OCI-LY7 (cell line): Measurements from ENCODE around the gene PHKA2. TPM values are rescaled to one million over a fixed set of nuclear protein-coding genes. Genes with fewer than 3 reads are reported as not detected.

ENCODE experiments used
- BruUV-seq: library from RNA; stranded (reverse); fragments of 400-500 nt; replicated peaks from 2 replicates; lab custom pipeline; 2021; lab: Mats Ljungman, UMichigan
- CTCF ChIA-PET: fragments of 300-600 bp; sonication (Branson Sonifier 250); formaldehyde crosslinking; loops from one replicate; lab custom pipeline; 2022; ENCODE audit warnings: antibody characterized with exemption; ENCODE audit not compliant: unreplicated experiment; lab: Charles Lee
- POLR2A ChIA-PET: fragments of 300-600 bp; sonication (Branson Sonifier 250); formaldehyde crosslinking; loops from one replicate; lab custom pipeline; 2022; ENCODE audit warnings: antibody characterized with exemption; lab: Charles Lee
- DNase-seq: peaks from one replicate; pipeline ENCODE4 v3.0.0-alpha.2; 2015; ENCODE audit warnings: low spot score
- H2AFZ ChIP-seq: fragments of 200-600 bp; sonication (generic), shearing (Covaris generic); 2 replicates; pipeline ENCODE4 v1.6.1; 2014; ENCODE audit warnings: mild to moderate bottlenecking, antibody characterized with exemption, low read length, moderate library complexity
- H3K27ac ChIP-seq: fragments of 200-600 bp; sonication (generic); 2 replicates; pipeline ENCODE4 v1.5.1; 2014; ENCODE audit warnings: mixed run types, low read depth, mild to moderate bottlenecking, moderate library complexity, low read length, inconsistent platforms; ENCODE audit not compliant: poor library complexity, severe bottlenecking
- H3K36me3 ChIP-seq: fragments of 200-600 bp; sonication (generic); 2 replicates; pipeline ENCODE4 v1.6.1; 2014; ENCODE audit warnings: mild to moderate bottlenecking, antibody characterized with exemption, low read length, moderate library complexity, mixed read lengths; ENCODE audit not compliant: insufficient read depth
- H3K4me1 ChIP-seq: fragments of 200-600 bp; sonication (generic); 2 replicates; pipeline ENCODE4 v1.5.1; 2014; ENCODE audit warnings: mild to moderate bottlenecking, low read length; ENCODE audit not compliant: insufficient read depth, poor library complexity, severe bottlenecking
- H3K4me2 ChIP-seq: fragments of 200-600 bp; sonication (generic); 2 replicates; pipeline ENCODE4 v1.6.1; 2014; ENCODE audit warnings: mild to moderate bottlenecking, low read length
- H3K4me3 ChIP-seq: fragments of 200-600 bp; sonication (generic); 2 replicates; pipeline ENCODE4 v1.5.1; 2014; ENCODE audit warnings: mild to moderate bottlenecking, low read depth, low read length; ENCODE audit not compliant: poor library complexity, severe bottlenecking
- H3K79me2 ChIP-seq: fragments of 200-600 bp; sonication (generic); 2 replicates; pipeline ENCODE4 v1.6.1; 2016; ENCODE audit warnings: low read depth, mild to moderate bottlenecking, low read length, moderate library complexity, mixed read lengths; ENCODE audit not compliant: insufficient read depth
- H3K9me2 ChIP-seq: fragments of 200-600 bp; sonication (generic); 2 replicates; pipeline ENCODE4 v1.6.1; 2016; ENCODE audit warnings: mild to moderate bottlenecking, low read length, mixed read lengths; ENCODE audit not compliant: insufficient read depth
- H3K9me3 ChIP-seq: fragments of 200-600 bp; sonication (generic); 2 replicates; pipeline ENCODE4 v1.6.1; 2014; ENCODE audit warnings: mild to moderate bottlenecking, mixed run types, low read length, mixed read lengths
- H4K20me1 ChIP-seq: fragments of 200-600 bp; sonication (generic); 2 replicates; pipeline ENCODE4 v1.6.1; 2014; ENCODE audit warnings: mild to moderate bottlenecking, antibody characterized with exemption, low read length, moderate library complexity, mixed read lengths; ENCODE audit not compliant: insufficient read depth
- CTCF ChIP-seq: fragments of 200-600 bp; sonication (generic); conservative IDR thresholded peaks from 2 replicates; pipeline ENCODE4 v1.5.1; 2014; ENCODE audit warnings: mild to moderate bottlenecking, antibody characterized with exemption, low read length, moderate library complexity, mixed read lengths
- EZH2phosphoT487 ChIP-seq: fragments of 200-600 bp; sonication (generic); IDR thresholded peaks from 2 replicates; pipeline ENCODE4 v1.6.1; 2018; ENCODE audit warnings: low read depth, borderline replicate concordance, mild to moderate bottlenecking, mixed run types, antibody characterized with exemption, low read length, moderate library complexity, mixed read lengths
- intact Hi-C: fragments of 100-400 bp; cut with micrococcal nuclease; formaldehyde crosslinking; loops from one replicate; pipeline ENCODE4 v1.10.0; 2022; ENCODE audit not compliant: unreplicated experiment
- total RNA-seq, 2 experiments: library from RNA; depleted of rRNA in 1 of 2; stranded (reverse); fragments of >200 nt in 1 of 2; shearing (Covaris generic) in 1 of 2; gene quantifications; 2 replicates each; pipeline ENCODE4 v1.2.3, GENCODE V29; 2014 to 2022

PHKA2 gene
- total RNA-seq, 2 experiments from 2014 or later = 24.1 to 41.4 TPM

- intact Hi-C loops = no loop called here
- ChIA-PET CTCF (no interaction called here), POLR2A (no interaction called here)
- peaks cover 15% of the 10 kb centered on the region for H3K4me1 ChIP-seq
- H3K4me2 ChIP-seq = peak overlapping the region; percentile 35; the same call in 1 of the 2 replicates
- no TSS peak for BruUV-seq
- no peaks in the 10 kb centered on the region for H4K20me1 ChIP-seq
- H3K9me3 ChIP-seq = no peaks in the 10 kb centered on the region
- H3K27ac ChIP-seq = no peak overlapping the region
- H2AFZ ChIP-seq = no peak overlapping the region
- no peak overlapping the region for H3K4me3 ChIP-seq
- H3K9me2 ChIP-seq = no peaks in the 10 kb centered on the region
- H3K36me3 ChIP-seq = no peaks in the 10 kb centered on the region
- no peak for DNase-seq
- TF ChIP-seq CTCF (no peak), EZH2phosphoT487 (no peak)
- H3K79me2 ChIP-seq = no peaks in the 10 kb centered on the region
Measured at GRCh38 chrX:18887177-18887824, 96.6 kb downstream of the PHKA2 start.

GRCh38 chrX:18886344-18887161 lies 97.4 kb downstream of the PHKA2 start:
- H3K9me3 ChIP-seq = no peaks in the 10 kb centered on the region
- ChIA-PET POLR2A (no interaction called here), CTCF (no interaction called here)
- peaks cover 15% of the 10 kb centered on the region for H3K4me1 ChIP-seq
- H3K9me2 ChIP-seq = no peaks in the 10 kb centered on the region
- peak overlapping the region; percentile 35; the same call in 1 of the 2 replicates for H3K4me2 ChIP-seq
- H3K36me3 ChIP-seq = no peaks in the 10 kb centered on the region
- intact Hi-C loops = no loop called here
- no peak overlapping the region for H3K27ac ChIP-seq
- H2AFZ ChIP-seq = no peak overlapping the region
- no peak overlapping the region for H3K4me3 ChIP-seq
- peak; percentile 19 for DNase-seq
- BruUV-seq = no TSS peak
- H3K79me2 ChIP-seq = no peaks in the 10 kb centered on the region
- TF ChIP-seq CTCF (peak; percentile 44; the same call in 1 of the 2 replicates), EZH2phosphoT487 (no peak)
- no peaks in the 10 kb centered on the region for H4K20me1 ChIP-seq

- ChIA-PET POLR2A (no interaction called here), CTCF (no interaction called here)
- Histone ChIP-seq H3K4me2 (peak overlapping the region; percentile 35; the same call in 1 of the 2 replicates), H3K9me2 (no peaks in the 10 kb centered on the region), H3K9me3 (no peaks in the 10 kb centered on the region), H3K79me2 (no peaks in the 10 kb centered on the region), H3K4me1 (peaks cover 15% of the 10 kb centered on the region), H2AFZ (no peak overlapping the region), H3K36me3 (no peaks in the 10 kb centered on the region), H3K27ac (no peak overlapping the region), H3K4me3 (no peak overlapping the region), H4K20me1 (no peaks in the 10 kb centered on the region)
- TF ChIP-seq EZH2phosphoT487 = no peak
- TF ChIP-seq CTCF = no peak
- no peak for DNase-seq
- intact Hi-C loops = no loop called here
- no TSS peak for BruUV-seq
Measured at GRCh38 chrX:18886005-18886343, 97.9 kb downstream of the PHKA2 start.
